Nucleus accumbens (tissue), 56 donors: ENCODE results near the gene BAG1.

Experiments used
- DNase-seq, 56 donors: peaks; one replicate each; lab custom pipeline; 2025; lab: John Stamatoyannopoulos, UW

BAG1 gene

GRCh38 chr9:33245341-33245740, 19.2 kb downstream of the BAG1 start:
- no peak for DNase-seq

GRCh38 chr9:33244137-33244784, 20.2 kb downstream of the BAG1 start:
- DNase-seq: no peak

- no peak for DNase-seq
Measured at GRCh38 chr9:33242609-33243134, 21.8 kb downstream of the BAG1 start.

- no peak for DNase-seq
Measured at GRCh38 chr9:33241298-33241697, 23.2 kb downstream of the BAG1 start.

- DNase-seq: no peak
Measured at GRCh38 chr9:33239921-33240320, 24.6 kb downstream of the BAG1 start, which contains the start of gene SPINK4. Gene SPINK4 (plus strand): TSS chr9:33240167. CDS start chr9:33240209, 42 bp downstream.

GRCh38 chr9:33236571-33236970, 27.9 kb downstream of the BAG1 start:
- no peak for DNase-seq

- no peak for DNase-seq
Measured at GRCh38 chr9:33234511-33235467, 29.7 kb downstream of the BAG1 start.

- DNase-seq: no peak
Measured at GRCh38 chr9:33233626-33234342, 30.7 kb downstream of the BAG1 start.

- no peak for DNase-seq
Measured at GRCh38 chr9:33232815-33233214, 31.7 kb downstream of the BAG1 start.

GRCh38 chr9:33231623-33231942, 32.9 kb downstream of the BAG1 start:
- no peak for DNase-seq

- no peak for DNase-seq
Measured at GRCh38 chr9:33230756-33231622, 33.5 kb downstream of the BAG1 start.

GRCh38 chr9:33229359-33230114, 35.0 kb downstream of the BAG1 start:
- no peak for DNase-seq

- DNase-seq: no peak
Measured at GRCh38 chr9:33228606-33229005, 35.9 kb downstream of the BAG1 start.

GRCh38 chr9:33227741-33228140, 36.8 kb downstream of the BAG1 start:
- DNase-seq: no peak

- peak in 1 of 56 donors; percentile 4 for DNase-seq
Measured at GRCh38 chr9:33227008-33227398, 37.5 kb downstream of the BAG1 start.

GRCh38 chr9:33225319-33226147, 39.0 kb downstream of the BAG1 start:
- peak in 32 of 56 donors; percentile 1 to 77 (median 19) for DNase-seq

- DNase-seq: no peak
Measured at GRCh38 chr9:33223696-33224095, 40.8 kb downstream of the BAG1 start.

GRCh38 chr9:33222031-33222430, 42.5 kb downstream of the BAG1 start:
- DNase-seq: no peak
